Mesenchymal stem cell (in vitro differentiated cells and primary cell): ENCODE measurements around the gene DPF3.

Source experiments
- DNase-seq: peaks from one replicate; pipeline ENCODE4 v3.0.0-alpha.2; 2013
- H2AFZ ChIP-seq: one replicate; pipeline ENCODE4 v1.6.1; 2013; ENCODE audit warnings: low read depth, mild to moderate bottlenecking, control low read depth, inconsistent platforms, low read length, moderate library complexity
- H2AK5ac ChIP-seq: 2 replicates; pipeline ENCODE4 v1.6.1; 2013; ENCODE audit warnings: low read length, moderate library complexity, mild to moderate bottlenecking, inconsistent platforms; ENCODE audit not compliant: severe bottlenecking
- H2BK120ac ChIP-seq: one replicate; pipeline ENCODE4 v1.6.1; 2013; ENCODE audit warnings: low read depth, mild to moderate bottlenecking, inconsistent platforms, low read length, moderate library complexity
- H2BK12ac ChIP-seq, 2 experiments: one replicate each; pipeline ENCODE4 v1.6.1; 2013; ENCODE audit warnings: inconsistent platforms in 2 of 2, low read length in 2 of 2, mild to moderate bottlenecking in 2 of 2, moderate library complexity in 2 of 2, control low read depth in 1 of 2
- H2BK15ac ChIP-seq: one replicate; pipeline ENCODE4 v1.6.1; 2013; ENCODE audit warnings: mild to moderate bottlenecking, low read depth, inconsistent platforms; ENCODE audit not compliant: poor library complexity, severe bottlenecking
- H2BK5ac ChIP-seq: 2 replicates; pipeline ENCODE4 v1.6.1; 2013; ENCODE audit warnings: low read depth, mild to moderate bottlenecking, low read length, control low read depth, inconsistent platforms; ENCODE audit not compliant: poor library complexity, severe bottlenecking
- H3K14ac ChIP-seq, 2 experiments: one replicate each; pipeline ENCODE4 v1.6.1; 2013; ENCODE audit warnings: inconsistent platforms in 2 of 2, low read length in 2 of 2, control low read depth in 1 of 2, mild to moderate bottlenecking in 1 of 2, moderate library complexity in 1 of 2
- H3K18ac ChIP-seq, 2 experiments: one replicate each; pipeline ENCODE4 v1.6.1; 2013; ENCODE audit warnings: inconsistent platforms in 2 of 2, low read length in 2 of 2, control low read depth in 1 of 2, low read depth in 1 of 2, mild to moderate bottlenecking in 1 of 2
- H3K23ac ChIP-seq, 2 experiments: one replicate each; pipeline ENCODE4 v1.6.1; 2013; ENCODE audit warnings: inconsistent platforms in 2 of 2, low read length in 2 of 2, mild to moderate bottlenecking in 2 of 2, moderate library complexity in 2 of 2, control low read depth in 1 of 2
- H3K27ac ChIP-seq: 2 replicates; pipeline ENCODE4 v1.5.1; 2013; ENCODE audit warnings: mild to moderate bottlenecking, moderate library complexity, low read length, control low read depth, inconsistent platforms; ENCODE audit not compliant: poor library complexity, severe bottlenecking
- H3K27me3 ChIP-seq, 2 experiments: 2 replicates each; pipeline versions ENCODE4 v1.6.1 to v1.7.0; 2013; ENCODE audit warnings: low read length in 2 of 2, mild to moderate bottlenecking in 2 of 2, moderate library complexity in 2 of 2, control low read depth in 1 of 2, inconsistent platforms in 1 of 2; ENCODE audit not compliant: control insufficient read depth in 1 of 2, insufficient read depth in 1 of 2
- H3K36me3 ChIP-seq, 2 experiments: 2 replicates each; pipeline versions ENCODE4 v1.6.1 to v1.7.0; 2013; ENCODE audit warnings: low read length in 2 of 2, control low read depth in 1 of 2, inconsistent platforms in 1 of 2, low read depth in 1 of 2, mild to moderate bottlenecking in 1 of 2; ENCODE audit not compliant: insufficient read depth in 2 of 2, control insufficient read depth in 1 of 2
- H3K4ac ChIP-seq, 2 experiments: one replicate each; pipeline ENCODE4 v1.6.1; 2013; ENCODE audit warnings: inconsistent platforms in 2 of 2, low read length in 2 of 2, mild to moderate bottlenecking in 2 of 2, moderate library complexity in 2 of 2, control low read depth in 1 of 2, low read depth in 1 of 2
- H3K4me1 ChIP-seq: 2 replicates; pipeline ENCODE4 v1.6.1; 2013; ENCODE audit warnings: low read depth, low read length, control low read depth; ENCODE audit not compliant: control insufficient read depth, insufficient read depth
- H3K4me2 ChIP-seq: 2 replicates; pipeline ENCODE4 v1.6.1; 2013; ENCODE audit warnings: low read length, mild to moderate bottlenecking, inconsistent platforms; ENCODE audit not compliant: poor library complexity, severe bottlenecking
- H3K4me3 ChIP-seq, 2 experiments: 2 replicates each; pipeline versions ENCODE4 v1.5.1 to v1.7.0; 2013; ENCODE audit warnings: low read length in 2 of 2, mild to moderate bottlenecking in 2 of 2, control low read depth in 1 of 2, low read depth in 1 of 2; ENCODE audit not compliant: insufficient read depth in 1 of 2
- H3K79me1 ChIP-seq: replicated peaks from 2 replicates; pipeline ENCODE4 v1.6.1; 2013; ENCODE audit warnings: mild to moderate bottlenecking, control low read depth, low read length, inconsistent platforms; ENCODE audit not compliant: poor library complexity, severe bottlenecking
- H3K9ac ChIP-seq: 2 replicates; pipeline ENCODE4 v1.7.0; 2013; ENCODE audit warnings: mild to moderate bottlenecking, low read length, moderate library complexity
- H3K9me3 ChIP-seq: 2 replicates; pipeline ENCODE4 v1.7.0; 2013; ENCODE audit warnings: mild to moderate bottlenecking, low read length; ENCODE audit not compliant: control insufficient read depth
- H4K8ac ChIP-seq: one replicate; pipeline ENCODE4 v1.6.1; 2013; ENCODE audit warnings: inconsistent platforms, mild to moderate bottlenecking, low read length, moderate library complexity
- H4K91ac ChIP-seq: one replicate; pipeline ENCODE4 v1.6.1; 2013; ENCODE audit warnings: mild to moderate bottlenecking, low read length, inconsistent platforms
- WGBS: methylation state at CpG from one replicate; pipeline ENCODE4 v1.1.7; 2013; ENCODE audit warnings: mixed read lengths; 5-methylcytosine and 5-hydroxymethylcytosine counted together

Gene DPF3

GRCh38 chr14:72679536-72680151 is 214.3 kb downstream of the DPF3 start:
- DNase-seq: no peak
- Histone ChIP-seq H3K18ac (no peak overlapping the region), H4K8ac (no peak overlapping the region), H2BK5ac (no peak overlapping the region), H2BK120ac (no peak overlapping the region), H3K9ac (no peak overlapping the region), H3K14ac (peak overlapping the region in 1 of 2 experiments; percentile 26), H3K27me3 (no peaks in the 10 kb centered on the region), H3K36me3 (peaks cover 3 to 25% of the 10 kb centered on the region in 2 experiments), H2AK5ac (no peak overlapping the region), H3K4me2 (no peak overlapping the region), H3K4me3 (no peak overlapping the region), H4K91ac (peak overlapping the region; percentile 6), H2BK15ac (peak overlapping the region; percentile 15), H2AFZ (no peak overlapping the region), H2BK12ac (peak overlapping the region in 1 of 2 experiments; percentile 79), H3K4ac (peak overlapping the region in 1 of 2 experiments; percentile 24), H3K27ac (no peak overlapping the region), H3K4me1 (peaks cover 19% of the 10 kb centered on the region), H3K23ac (no peak overlapping the region), H3K79me1 (peaks cover 20% of the 10 kb centered on the region), H3K9me3 (no peaks in the 10 kb centered on the region)
- WGBS: 81% methylated on average over 22 of the region's 27 CpGs

GRCh38 chr14:72679141-72679535 is 214.8 kb downstream of the DPF3 start:
- H3K9me3 ChIP-seq: no peaks in the 10 kb centered on the region
- peak overlapping the region; percentile 71 for H4K8ac ChIP-seq
- H4K91ac ChIP-seq: peak overlapping the region; percentile 60
- H3K4me1 ChIP-seq: peaks cover 19% of the 10 kb centered on the region
- peaks cover 3 to 27% of the 10 kb centered on the region in 2 experiments for H3K36me3 ChIP-seq
- H3K14ac ChIP-seq: peak overlapping the region in 1 of 2 experiments; percentile 19
- H3K4me2 ChIP-seq: no peak overlapping the region
- no peak overlapping the region for H3K23ac ChIP-seq
- H3K9ac ChIP-seq: peak overlapping the region; percentile 35
- no peak overlapping the region for H3K4me3 ChIP-seq
- peak overlapping the region in 1 of 2 experiments; percentile 16 for H3K18ac ChIP-seq
- H3K27ac ChIP-seq: peak overlapping the region; percentile 17
- peak overlapping the region; percentile 52 for H2BK15ac ChIP-seq
- 88% methylated on average over 14 of the region's 14 CpGs for WGBS
- H3K4ac ChIP-seq: peak overlapping the region in 1 of 2 experiments; percentile 77
- H2BK12ac ChIP-seq: peak overlapping the region in 1 of 2 experiments; percentile 40
- H2BK5ac ChIP-seq: peak overlapping the region; percentile 11
- peaks cover 20% of the 10 kb centered on the region for H3K79me1 ChIP-seq
- H2AK5ac ChIP-seq: peak overlapping the region; percentile 42
- peak overlapping the region; percentile 18 for H2AFZ ChIP-seq
- DNase-seq: no peak
- peak overlapping the region; percentile 50 for H2BK120ac ChIP-seq
- H3K27me3 ChIP-seq: no peaks in the 10 kb centered on the region

- Histone ChIP-seq H2AFZ (no peak overlapping the region), H3K4me3 (no peak overlapping the region), H3K18ac (peak overlapping the region in 1 of 2 experiments; percentile 59), H3K9me3 (no peaks in the 10 kb centered on the region), H3K27me3 (no peaks in the 10 kb centered on the region), H3K79me1 (peaks cover 20% of the 10 kb centered on the region), H3K9ac (peak overlapping the region; percentile 35), H3K4me1 (peaks cover 18% of the 10 kb centered on the region), H3K4me2 (no peak overlapping the region), H4K91ac (no peak overlapping the region), H3K23ac (no peak overlapping the region), H4K8ac (no peak overlapping the region), H2BK12ac (no peak overlapping the region), H2BK5ac (no peak overlapping the region), H3K27ac (no peak overlapping the region), H3K14ac (no peak overlapping the region), H2BK120ac (no peak overlapping the region), H3K36me3 (peaks cover 3 to 29% of the 10 kb centered on the region in 2 experiments), H3K4ac (no peak overlapping the region), H2BK15ac (no peak overlapping the region), H2AK5ac (no peak overlapping the region)
- peak; percentile 60 for DNase-seq
- WGBS: 73% methylated on average over 5 of the region's 5 CpGs
Observed at GRCh38 chr14:72678356-72678755, 215.5 kb downstream of the DPF3 start.

GRCh38 chr14:72677664-72678063 is 216.2 kb downstream of the DPF3 start:
- no peak overlapping the region for H3K4me2 ChIP-seq
- no peak overlapping the region for H3K14ac ChIP-seq
- no peak overlapping the region for H3K4me3 ChIP-seq
- H3K18ac ChIP-seq: no peak overlapping the region
- H3K27ac ChIP-seq: no peak overlapping the region
- H4K91ac ChIP-seq: no peak overlapping the region
- peaks cover 3 to 29% of the 10 kb centered on the region in 2 experiments for H3K36me3 ChIP-seq
- WGBS: 97% methylated on average over 3 of the region's 4 CpGs
- no peak overlapping the region for H3K9ac ChIP-seq
- peaks cover 21% of the 10 kb centered on the region for H3K79me1 ChIP-seq
- H2BK5ac ChIP-seq: no peak overlapping the region
- H2BK12ac ChIP-seq: no peak overlapping the region
- H4K8ac ChIP-seq: no peak overlapping the region
- H3K27me3 ChIP-seq: no peaks in the 10 kb centered on the region
- no peak overlapping the region for H3K23ac ChIP-seq
- no peak overlapping the region for H2BK120ac ChIP-seq
- no peak for DNase-seq
- H2AK5ac ChIP-seq: no peak overlapping the region
- H2AFZ ChIP-seq: no peak overlapping the region
- H3K4ac ChIP-seq: no peak overlapping the region
- no peaks in the 10 kb centered on the region for H3K9me3 ChIP-seq
- H3K4me1 ChIP-seq: peaks cover 18% of the 10 kb centered on the region
- H2BK15ac ChIP-seq: no peak overlapping the region
